ENCODE measurements around the gene SLC2A13. TPM values are rescaled to one million over a fixed set of nuclear protein-coding genes. Genes with fewer than 3 reads are reported as not detected.

The SLC2A13 gene
- total RNA-seq (2021) = 12.5 to 15.3 TPM (median 13.1 TPM) in 3 replicates
- Bru-seq, nascent RNA = percentile 77 among the genes with signal in this experiment
- long read RNA-seq, experiment 1, full-length matches to known transcripts = 21 of 48 reads
- long read RNA-seq, experiment 1, partial matches to known transcripts = 19 of 48 reads
- long read RNA-seq, experiment 1, other reads (novel, unspliced or antisense) = 8 of 48 reads
- long read RNA-seq, experiment 2, full-length matches to known transcripts = 1 of 14 reads
- long read RNA-seq, experiment 2, partial matches to known transcripts = 3 of 14 reads
- long read RNA-seq, experiment 2, other reads (novel, unspliced or antisense) = 10 of 14 reads
- long read RNA-seq, experiment 3 = 0 reads

DNA sequence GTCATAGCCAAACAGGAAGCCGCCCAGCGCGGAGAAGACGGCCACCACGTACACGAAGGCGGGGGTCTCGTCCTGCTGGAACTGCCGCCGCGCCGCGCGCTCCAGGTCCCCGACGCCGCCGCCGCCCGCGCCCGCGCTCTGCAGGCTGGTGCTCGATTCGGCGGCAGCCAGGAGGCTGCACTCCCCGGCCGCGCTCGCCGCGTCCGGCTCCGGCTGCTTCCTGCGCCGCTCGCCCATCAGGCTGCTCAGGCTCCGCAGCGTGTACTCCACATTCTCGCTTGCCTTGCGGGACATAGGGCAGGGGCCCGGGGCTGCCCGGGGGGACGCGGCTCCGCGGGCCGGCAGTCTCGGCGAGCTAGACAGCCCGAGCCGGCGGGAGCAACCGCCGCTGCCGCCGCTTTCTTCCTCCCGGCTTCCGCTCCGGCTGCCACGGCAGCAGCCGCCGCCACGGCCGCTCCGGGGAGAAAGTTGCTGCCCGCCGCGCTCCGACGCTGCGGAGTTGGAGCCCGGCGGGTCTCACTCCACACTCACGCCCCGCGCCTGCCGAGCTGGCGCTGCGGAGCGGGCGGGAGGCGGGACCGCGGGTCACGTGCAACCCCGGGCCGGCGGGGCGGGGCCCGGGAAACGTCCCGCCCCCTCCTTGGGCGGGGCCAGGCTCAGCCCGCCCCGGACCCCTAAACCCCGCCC, at the start of gene SLC2A13:
TSS of gene SLC2A13 (minus strand) at position 567 of the 687 bp plus-strand sequence. CDS start at position 294, 273 bp downstream.
- ChIA-PET POLR2A (interaction anchor here (1.0 to 1.1 kb wide), 3 partner anchors 73 to 308 kb away, joined by 3 to 7 read pairs (median 3); no protein-coding TSS in a partner anchor), CTCF (interaction anchor here (0.6 to 5.4 kb wide), 5 partner anchors 11 to 587 kb away, joined by 3 to 48 read pairs (median 6); no protein-coding TSS in a partner anchor)
- Mint-ChIP-seq H3K4me3 (peak within 1 kb of the TSS; percentile 74), H3K27ac (peak within 1 kb of the TSS; percentile 10; the same call in 1 of the 2 replicates), H3K27me3 (ENCODE audit: low read depth) (peaks cover 11% of the 10 kb centered on the region), H3K4me1 (peaks cover 53% of the 10 kb centered on the region), H3K9me3 (no peaks in the 10 kb centered on the region), H3K36me3 (no peaks in the 10 kb centered on the region)
- ATAC-seq (peak; percentile 86), DNase-seq (ENCODE audit: low spot score) (peak; percentile 74)
- TF ChIP-seq TEAD4 (CRISPR knock-in tag; IDR thresholded peaks at IDR 0.05) = no peak
- TF ChIP-seq ZNF219 (CRISPR knock-in tag; IDR thresholded peaks at IDR 0.05; ENCODE audit: borderline replicate concordance) = no peak; the same call in 1 of the 2 replicates
- TF ChIP-seq, protein P1, sequence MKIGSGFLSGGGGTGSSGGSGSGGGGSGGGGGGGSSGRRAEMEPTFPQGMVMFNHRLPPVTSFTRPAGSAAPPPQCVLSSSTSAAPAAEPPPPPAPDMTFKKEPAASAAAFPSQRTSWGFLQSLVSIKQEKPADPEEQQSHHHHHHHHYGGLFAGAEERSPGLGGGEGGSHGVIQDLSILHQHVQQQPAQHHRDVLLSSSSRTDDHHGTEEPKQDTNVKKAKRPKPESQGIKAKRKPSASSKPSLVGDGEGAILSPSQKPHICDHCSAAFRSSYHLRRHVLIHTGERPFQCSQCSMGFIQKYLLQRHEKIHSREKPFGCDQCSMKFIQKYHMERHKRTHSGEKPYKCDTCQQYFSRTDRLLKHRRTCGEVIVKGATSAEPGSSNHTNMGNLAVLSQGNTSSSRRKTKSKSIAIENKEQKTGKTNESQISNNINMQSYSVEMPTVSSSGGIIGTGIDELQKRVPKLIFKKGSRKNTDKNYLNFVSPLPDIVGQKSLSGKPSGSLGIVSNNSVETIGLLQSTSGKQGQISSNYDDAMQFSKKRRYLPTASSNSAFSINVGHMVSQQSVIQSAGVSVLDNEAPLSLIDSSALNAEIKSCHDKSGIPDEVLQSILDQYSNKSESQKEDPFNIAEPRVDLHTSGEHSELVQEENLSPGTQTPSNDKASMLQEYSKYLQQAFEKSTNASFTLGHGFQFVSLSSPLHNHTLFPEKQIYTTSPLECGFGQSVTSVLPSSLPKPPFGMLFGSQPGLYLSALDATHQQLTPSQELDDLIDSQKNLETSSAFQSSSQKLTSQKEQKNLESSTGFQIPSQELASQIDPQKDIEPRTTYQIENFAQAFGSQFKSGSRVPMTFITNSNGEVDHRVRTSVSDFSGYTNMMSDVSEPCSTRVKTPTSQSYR (CRISPR knock-in tag; IDR thresholded peaks at IDR 0.05) = no peak
- no peak for TF ChIP-seq ZNF671 (CRISPR knock-in tag; IDR thresholded peaks at IDR 0.05)
- TF ChIP-seq ZNF423 (CRISPR knock-in tag; IDR thresholded peaks at IDR 0.05) = no peak
- no peak for TF ChIP-seq ZNF263 (CRISPR knock-in tag; IDR thresholded peaks at IDR 0.05; ENCODE audit: low read depth)
- TF ChIP-seq, protein P2, sequence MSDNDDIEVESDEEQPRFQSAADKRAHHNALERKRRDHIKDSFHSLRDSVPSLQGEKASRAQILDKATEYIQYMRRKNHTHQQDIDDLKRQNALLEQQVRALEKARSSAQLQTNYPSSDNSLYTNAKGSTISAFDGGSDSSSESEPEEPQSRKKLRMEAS (CRISPR knock-in tag; IDR thresholded peaks at IDR 0.05) = no peak
- TF ChIP-seq, protein P3, sequence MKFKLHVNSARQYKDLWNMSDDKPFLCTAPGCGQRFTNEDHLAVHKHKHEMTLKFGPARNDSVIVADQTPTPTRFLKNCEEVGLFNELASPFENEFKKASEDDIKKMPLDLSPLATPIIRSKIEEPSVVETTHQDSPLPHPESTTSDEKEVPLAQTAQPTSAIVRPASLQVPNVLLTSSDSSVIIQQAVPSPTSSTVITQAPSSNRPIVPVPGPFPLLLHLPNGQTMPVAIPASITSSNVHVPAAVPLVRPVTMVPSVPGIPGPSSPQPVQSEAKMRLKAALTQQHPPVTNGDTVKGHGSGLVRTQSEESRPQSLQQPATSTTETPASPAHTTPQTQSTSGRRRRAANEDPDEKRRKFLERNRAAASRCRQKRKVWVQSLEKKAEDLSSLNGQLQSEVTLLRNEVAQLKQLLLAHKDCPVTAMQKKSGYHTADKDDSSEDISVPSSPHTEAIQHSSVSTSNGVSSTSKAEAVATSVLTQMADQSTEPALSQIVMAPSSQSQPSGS (CRISPR knock-in tag; IDR thresholded peaks at IDR 0.05; ENCODE audit: borderline replicate concordance, low read depth) = no peak
- 0 out of 2 replicates have a peak, but pooled peaks have one; percentile 20 for TF ChIP-seq ELF4 (CRISPR knock-in tag; IDR thresholded peaks at IDR 0.05; ENCODE audit: low read depth)
- no peak; the same call in 1 of the 2 replicates for TF ChIP-seq TP53 (CRISPR knock-in tag; IDR thresholded peaks at IDR 0.05)
- TF ChIP-seq, protein P4, sequence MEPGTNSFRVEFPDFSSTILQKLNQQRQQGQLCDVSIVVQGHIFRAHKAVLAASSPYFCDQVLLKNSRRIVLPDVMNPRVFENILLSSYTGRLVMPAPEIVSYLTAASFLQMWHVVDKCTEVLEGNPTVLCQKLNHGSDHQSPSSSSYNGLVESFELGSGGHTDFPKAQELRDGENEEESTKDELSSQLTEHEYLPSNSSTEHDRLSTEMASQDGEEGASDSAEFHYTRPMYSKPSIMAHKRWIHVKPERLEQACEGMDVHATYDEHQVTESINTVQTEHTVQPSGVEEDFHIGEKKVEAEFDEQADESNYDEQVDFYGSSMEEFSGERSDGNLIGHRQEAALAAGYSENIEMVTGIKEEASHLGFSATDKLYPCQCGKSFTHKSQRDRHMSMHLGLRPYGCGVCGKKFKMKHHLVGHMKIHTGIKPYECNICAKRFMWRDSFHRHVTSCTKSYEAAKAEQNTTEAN (CRISPR knock-in tag; IDR thresholded peaks at IDR 0.05) = 0 out of 2 replicates have a peak, but pooled peaks have one; percentile 40
- TF ChIP-seq, protein P5, sequence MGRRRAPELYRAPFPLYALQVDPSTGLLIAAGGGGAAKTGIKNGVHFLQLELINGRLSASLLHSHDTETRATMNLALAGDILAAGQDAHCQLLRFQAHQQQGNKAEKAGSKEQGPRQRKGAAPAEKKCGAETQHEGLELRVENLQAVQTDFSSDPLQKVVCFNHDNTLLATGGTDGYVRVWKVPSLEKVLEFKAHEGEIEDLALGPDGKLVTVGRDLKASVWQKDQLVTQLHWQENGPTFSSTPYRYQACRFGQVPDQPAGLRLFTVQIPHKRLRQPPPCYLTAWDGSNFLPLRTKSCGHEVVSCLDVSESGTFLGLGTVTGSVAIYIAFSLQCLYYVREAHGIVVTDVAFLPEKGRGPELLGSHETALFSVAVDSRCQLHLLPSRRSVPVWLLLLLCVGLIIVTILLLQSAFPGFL (CRISPR knock-in tag; IDR thresholded peaks at IDR 0.05; ENCODE audit: borderline replicate concordance) = no peak
- no peak for TF ChIP-seq NR3C1 (CRISPR knock-in tag; conservative IDR thresholded peaks at IDR 0.05; ENCODE audit: low read depth)
- TF ChIP-seq CREB1 (CRISPR knock-in tag; IDR thresholded peaks at IDR 0.05) = no peak
- TF ChIP-seq, protein P6, sequence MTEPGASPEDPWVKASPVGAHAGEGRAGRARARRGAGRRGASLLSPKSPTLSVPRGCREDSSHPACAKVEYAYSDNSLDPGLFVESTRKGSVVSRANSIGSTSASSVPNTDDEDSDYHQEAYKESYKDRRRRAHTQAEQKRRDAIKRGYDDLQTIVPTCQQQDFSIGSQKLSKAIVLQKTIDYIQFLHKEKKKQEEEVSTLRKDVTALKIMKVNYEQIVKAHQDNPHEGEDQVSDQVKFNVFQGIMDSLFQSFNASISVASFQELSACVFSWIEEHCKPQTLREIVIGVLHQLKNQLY (CRISPR knock-in tag; IDR thresholded peaks at IDR 0.05) = no peak
- no peak for TF ChIP-seq FOXK1 (CRISPR knock-in tag; IDR thresholded peaks at IDR 0.05)
- no peak for TF ChIP-seq NFE2L1 (CRISPR knock-in tag; IDR thresholded peaks at IDR 0.05)
- TF ChIP-seq, protein P7, sequence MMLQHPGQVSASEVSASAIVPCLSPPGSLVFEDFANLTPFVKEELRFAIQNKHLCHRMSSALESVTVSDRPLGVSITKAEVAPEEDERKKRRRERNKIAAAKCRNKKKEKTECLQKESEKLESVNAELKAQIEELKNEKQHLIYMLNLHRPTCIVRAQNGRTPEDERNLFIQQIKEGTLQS (CRISPR knock-in tag; conservative IDR thresholded peaks at IDR 0.05) = no peak
- TF ChIP-seq, protein P8, sequence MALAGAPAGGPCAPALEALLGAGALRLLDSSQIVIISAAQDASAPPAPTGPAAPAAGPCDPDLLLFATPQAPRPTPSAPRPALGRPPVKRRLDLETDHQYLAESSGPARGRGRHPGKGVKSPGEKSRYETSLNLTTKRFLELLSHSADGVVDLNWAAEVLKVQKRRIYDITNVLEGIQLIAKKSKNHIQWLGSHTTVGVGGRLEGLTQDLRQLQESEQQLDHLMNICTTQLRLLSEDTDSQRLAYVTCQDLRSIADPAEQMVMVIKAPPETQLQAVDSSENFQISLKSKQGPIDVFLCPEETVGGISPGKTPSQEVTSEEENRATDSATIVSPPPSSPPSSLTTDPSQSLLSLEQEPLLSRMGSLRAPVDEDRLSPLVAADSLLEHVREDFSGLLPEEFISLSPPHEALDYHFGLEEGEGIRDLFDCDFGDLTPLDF (CRISPR knock-in tag; IDR thresholded peaks at IDR 0.05) = no peak
- TF ChIP-seq, protein P9, sequence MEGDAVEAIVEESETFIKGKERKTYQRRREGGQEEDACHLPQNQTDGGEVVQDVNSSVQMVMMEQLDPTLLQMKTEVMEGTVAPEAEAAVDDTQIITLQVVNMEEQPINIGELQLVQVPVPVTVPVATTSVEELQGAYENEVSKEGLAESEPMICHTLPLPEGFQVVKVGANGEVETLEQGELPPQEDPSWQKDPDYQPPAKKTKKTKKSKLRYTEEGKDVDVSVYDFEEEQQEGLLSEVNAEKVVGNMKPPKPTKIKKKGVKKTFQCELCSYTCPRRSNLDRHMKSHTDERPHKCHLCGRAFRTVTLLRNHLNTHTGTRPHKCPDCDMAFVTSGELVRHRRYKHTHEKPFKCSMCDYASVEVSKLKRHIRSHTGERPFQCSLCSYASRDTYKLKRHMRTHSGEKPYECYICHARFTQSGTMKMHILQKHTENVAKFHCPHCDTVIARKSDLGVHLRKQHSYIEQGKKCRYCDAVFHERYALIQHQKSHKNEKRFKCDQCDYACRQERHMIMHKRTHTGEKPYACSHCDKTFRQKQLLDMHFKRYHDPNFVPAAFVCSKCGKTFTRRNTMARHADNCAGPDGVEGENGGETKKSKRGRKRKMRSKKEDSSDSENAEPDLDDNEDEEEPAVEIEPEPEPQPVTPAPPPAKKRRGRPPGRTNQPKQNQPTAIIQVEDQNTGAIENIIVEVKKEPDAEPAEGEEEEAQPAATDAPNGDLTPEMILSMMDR (IDR thresholded peaks at IDR 0.05) = no peak
- peak; percentile 69 for TF ChIP-seq SP1 (CRISPR knock-in tag; conservative IDR thresholded peaks at IDR 0.05)
- TF ChIP-seq PRRX2 (CRISPR knock-in tag; IDR thresholded peaks at IDR 0.05) = no peak
- TF ChIP-seq, protein P10, sequence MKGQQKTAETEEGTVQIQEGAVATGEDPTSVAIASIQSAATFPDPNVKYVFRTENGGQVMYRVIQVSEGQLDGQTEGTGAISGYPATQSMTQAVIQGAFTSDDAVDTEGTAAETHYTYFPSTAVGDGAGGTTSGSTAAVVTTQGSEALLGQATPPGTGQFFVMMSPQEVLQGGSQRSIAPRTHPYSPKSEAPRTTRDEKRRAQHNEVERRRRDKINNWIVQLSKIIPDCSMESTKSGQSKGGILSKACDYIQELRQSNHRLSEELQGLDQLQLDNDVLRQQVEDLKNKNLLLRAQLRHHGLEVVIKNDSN (CRISPR knock-in tag; IDR thresholded peaks at IDR 0.05) = peak; percentile 76
- no peak for TF ChIP-seq JAZF1 (CRISPR knock-in tag; IDR thresholded peaks at IDR 0.05)
